SKM-1 (cell line): ENCODE results near the gene CELF4.
"Not testable (repeated sequence)": the region's sequence is repeated elsewhere in the genome, so short reads cannot be mapped to it uniquely, and the experiment has no call there.

Experiments used
- DNase-seq: peaks from one replicate; lab custom pipeline; 2025; ENCODE audit not compliant: unreplicated experiment; lab: John Stamatoyannopoulos, UW

The CELF4 gene

GRCh38 chr18:37375181-37375580 is 190.4 kb downstream of the CELF4 start:
- no peak for DNase-seq

DNA sequence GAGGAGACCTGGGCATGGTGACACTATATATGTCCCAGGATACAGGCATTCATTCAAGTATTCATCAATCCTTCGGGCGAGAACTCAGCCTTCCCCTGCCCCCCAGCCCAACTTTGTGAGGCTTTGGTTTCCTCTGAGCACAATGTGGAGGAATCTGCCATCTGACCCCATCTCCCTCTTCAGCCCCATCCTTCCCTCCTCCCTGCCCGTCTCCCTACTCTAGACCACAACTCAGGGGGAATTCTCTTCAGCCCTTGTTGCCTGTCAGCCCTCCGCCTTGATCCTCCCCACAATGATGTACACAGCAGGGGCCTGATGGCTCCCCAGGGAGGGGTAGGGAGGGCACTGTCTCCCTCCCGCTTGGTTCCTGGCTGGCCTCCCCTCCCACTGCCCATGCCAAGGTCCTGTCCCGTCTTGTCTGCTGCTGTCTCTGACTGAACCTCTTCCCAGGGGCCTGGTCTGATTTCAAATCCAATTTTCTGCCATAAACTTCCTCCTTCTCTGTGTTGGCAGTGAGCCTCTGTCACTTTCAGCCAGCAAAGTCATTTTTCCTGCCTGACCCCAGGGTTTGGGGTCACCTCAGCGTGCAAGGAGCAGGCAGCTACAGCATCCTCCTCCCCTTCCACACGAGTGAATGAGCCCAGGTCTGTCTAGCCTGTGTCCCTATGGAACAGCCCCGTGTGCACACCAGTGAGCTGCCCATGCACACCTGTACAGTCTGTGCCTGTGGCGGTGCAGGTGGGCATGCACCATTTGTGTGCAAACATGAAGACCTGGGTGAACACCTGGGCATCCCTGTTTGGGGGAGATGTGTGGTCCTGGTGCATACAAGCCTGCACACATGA is 197.3 kb downstream of the CELF4 start:
- DNase-seq = no peak

- no peak for DNase-seq
Measured at GRCh38 chr18:37364237-37364636, 201.4 kb downstream of the CELF4 start.

- no peak for DNase-seq
Measured at GRCh38 chr18:37362158-37362890, 203.3 kb downstream of the CELF4 start.

GRCh38 chr18:37361335-37362157 is 204.1 kb downstream of the CELF4 start:
- no peak for DNase-seq

GRCh38 chr18:37358061-37358460 is 207.5 kb downstream of the CELF4 start:
- not testable (repeated sequence) for DNase-seq

- DNase-seq = no peak
Measured at GRCh38 chr18:37355772-37356171, 209.8 kb downstream of the CELF4 start.

GRCh38 chr18:37351110-37351509 is 214.5 kb downstream of the CELF4 start:
- DNase-seq = no peak

DNA sequence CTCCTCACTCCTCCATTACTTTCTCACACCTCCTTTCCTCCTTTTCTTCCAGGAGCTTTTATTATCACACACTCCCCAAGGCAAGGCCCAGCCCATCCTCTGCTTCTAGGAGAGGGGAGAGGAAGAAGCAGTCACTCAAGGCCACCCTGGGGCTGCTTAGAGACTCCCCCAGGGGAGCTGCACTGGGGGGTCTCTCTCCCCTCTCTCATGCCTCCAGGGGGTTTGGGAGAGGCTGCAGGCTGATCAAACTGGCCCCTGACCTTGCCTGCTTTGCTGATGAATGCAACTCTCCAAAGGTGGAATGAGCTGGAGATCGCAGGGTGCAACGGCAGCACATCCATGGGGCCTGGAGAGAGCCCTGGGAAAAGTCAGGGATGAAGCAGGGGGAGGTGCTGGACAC is 216.9 kb downstream of the CELF4 start:
- DNase-seq = no peak

DNA sequence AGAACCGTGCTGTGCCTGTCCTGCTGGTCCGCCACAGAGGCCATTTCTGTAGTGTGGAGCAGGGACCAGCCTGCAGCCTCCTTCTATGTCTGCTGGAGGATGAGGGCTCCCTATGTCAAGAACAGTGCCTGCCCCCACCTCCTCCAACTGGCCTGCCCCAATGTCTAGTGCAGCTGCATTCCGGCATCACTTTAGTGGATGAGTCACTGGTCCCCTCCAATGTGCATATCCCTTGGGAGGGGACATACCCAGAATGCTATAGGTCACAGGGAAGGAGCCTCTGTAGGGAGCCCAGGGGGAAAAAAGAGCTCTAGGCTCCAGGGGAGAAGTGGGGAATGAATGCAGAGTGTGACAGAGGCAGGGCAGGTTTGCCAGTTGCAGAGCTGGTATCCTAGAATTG is 219.6 kb downstream of the CELF4 start:
- DNase-seq = no peak

DNA sequence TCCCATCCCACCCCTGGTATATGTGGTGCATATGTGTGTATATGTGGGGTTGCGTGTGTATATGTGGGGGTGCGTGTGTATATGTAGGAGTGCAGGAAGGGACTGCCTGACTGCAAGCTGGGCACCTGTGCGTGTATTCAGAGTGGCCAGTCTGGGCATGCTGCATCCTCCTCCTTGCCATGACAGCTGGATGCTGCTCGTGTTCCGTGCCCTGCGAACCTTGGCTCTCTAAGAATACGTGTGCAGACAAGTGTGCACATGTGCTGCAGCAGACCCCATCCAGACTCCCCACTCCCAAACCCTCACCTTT is 222.1 kb downstream of the CELF4 start:
- DNase-seq = no peak

DNA sequence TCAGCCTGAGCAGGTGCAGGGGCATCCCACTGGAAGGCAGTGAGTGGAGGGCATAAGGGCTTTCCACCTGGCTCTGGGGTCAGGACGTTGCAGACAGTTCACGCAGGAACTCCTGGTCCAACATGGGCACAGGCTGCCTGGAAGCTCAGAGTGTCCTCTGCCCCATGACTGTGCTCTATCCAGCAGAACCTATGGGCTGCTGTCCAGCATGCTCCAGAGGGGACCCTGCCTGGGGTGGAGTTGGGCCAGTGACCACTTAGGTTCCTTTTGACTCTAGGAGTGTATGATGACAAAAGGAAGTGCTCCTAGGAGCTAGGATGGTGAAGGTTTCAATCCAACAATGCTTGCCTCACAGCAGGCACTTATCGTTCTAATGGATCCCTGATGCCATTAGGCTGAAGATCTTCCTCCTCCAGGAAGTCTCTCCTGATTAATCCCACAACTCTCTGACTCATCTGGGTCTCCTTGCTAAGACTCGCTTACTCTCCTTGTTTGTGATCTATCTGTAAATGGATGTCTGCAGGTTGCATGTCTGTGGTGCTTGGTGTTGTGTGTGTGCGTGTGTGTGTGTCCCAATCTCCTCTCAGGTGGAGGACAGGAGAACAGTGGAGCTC is 224.0 kb downstream of the CELF4 start:
- DNase-seq = no peak

GRCh38 chr18:37341016-37341415 is 224.6 kb downstream of the CELF4 start:
- no peak for DNase-seq

GRCh38 chr18:37339701-37340215 is 225.8 kb downstream of the CELF4 start:
- DNase-seq = no peak

GRCh38 chr18:37336568-37337285 is 228.9 kb downstream of the CELF4 start:
- DNase-seq = no peak

DNA sequence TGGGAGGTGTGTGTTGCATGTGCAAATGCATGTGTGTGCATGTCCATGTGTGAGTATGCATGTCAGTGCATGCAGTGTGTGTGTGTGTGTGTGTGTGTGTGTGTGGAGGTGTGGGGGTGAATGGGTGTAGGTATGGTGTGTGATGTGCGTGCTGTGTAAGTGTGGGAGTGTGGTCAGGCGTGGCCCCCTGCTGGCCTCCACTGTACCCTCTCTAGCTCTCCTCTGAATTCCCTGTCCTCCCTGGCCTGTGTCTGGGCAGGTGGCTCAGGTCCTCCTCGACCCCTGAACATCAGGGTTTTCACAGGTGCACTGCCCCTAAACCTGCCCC is 230.2 kb downstream of the CELF4 start:
- DNase-seq = no peak

- DNase-seq = no peak
Measured at GRCh38 chr18:37334631-37335408, 230.8 kb downstream of the CELF4 start.

- no peak for DNase-seq
Measured at GRCh38 chr18:37332628-37333420, 232.8 kb downstream of the CELF4 start.

DNA sequence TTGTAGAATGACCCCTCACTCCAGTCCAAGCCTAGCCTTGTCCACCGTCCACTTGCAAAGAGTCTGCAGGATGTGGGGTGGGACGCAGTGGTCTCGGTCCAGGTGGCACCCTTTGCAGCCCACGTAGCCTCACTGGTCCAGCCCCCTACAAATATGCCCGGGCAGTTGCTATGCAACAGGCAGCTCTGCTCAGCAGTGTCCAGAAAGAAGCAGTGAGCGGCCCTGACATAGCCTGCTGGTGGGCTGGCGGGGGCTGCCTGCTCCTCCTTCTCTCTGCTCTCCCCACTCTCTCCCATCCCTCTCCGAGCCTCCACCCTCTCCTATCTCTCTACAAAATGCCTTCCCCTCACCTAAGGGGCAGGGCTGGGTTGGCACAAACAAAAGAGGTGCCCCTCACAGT is 233.4 kb downstream of the CELF4 start:
- DNase-seq = no peak
